ENCODE measurements around the gene USP15.

GRCh38 chr12:62458626-62459025 is 198.4 kb downstream of the USP15 start:
- TF ChIP-seq CTCF (IDR thresholded peaks at IDR 0.05; ENCODE audit: insufficient read depth, low read length, poor library complexity, severe bottlenecking) (no peak), EZH2phosphoT487 (conservative IDR thresholded peaks at IDR 0.05; ENCODE audit: low read length) (no peak)
